NCI-H524 treated with DMSO at 0.1 percent for 48 hours (cell line): ENCODE results near the gene TAL1.

Source experiments
- DNase-seq: peaks from one replicate; lab custom pipeline; 2025; lab: John Stamatoyannopoulos, UW

The TAL1 gene

DNA sequence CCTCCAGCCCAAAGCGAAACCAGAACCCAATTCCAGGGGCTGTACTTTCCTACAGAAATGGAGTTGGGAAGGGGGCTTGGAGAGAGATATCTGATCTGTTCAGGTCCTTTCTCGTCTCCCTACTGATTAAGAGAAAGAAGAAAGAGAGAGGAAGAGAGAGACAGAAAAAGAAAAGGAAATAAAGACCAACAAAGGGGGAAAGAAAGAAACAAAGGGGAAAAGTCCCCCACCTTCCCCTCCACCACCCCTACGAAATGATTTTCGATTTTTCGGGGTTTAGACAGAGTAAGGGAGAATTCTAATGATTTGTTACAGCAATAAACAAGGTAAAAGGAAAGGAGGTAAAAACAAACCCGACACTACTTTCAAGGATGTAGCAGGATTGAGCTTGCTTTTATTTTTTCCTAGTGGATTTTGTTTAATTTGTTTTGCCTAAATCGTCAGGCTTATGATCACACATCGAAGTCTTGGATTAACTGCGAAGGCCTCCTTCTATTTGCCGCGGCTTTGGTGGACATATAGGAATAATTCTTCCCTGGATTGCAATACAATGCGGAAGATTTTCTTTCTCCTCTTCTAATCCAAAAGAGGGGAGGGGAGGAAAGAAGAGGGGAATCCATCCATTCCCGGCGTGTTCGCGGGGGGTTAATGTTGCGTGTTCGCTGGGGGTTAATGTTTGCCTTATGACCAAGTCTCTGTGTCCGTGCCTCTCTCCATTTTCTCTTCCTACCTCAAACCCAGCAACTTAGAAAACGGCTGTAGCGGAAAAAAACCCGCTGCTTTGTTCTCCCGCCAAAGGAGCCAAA, 1.9 kb downstream of the TAL1 start:
- no peak for DNase-seq

DNA sequence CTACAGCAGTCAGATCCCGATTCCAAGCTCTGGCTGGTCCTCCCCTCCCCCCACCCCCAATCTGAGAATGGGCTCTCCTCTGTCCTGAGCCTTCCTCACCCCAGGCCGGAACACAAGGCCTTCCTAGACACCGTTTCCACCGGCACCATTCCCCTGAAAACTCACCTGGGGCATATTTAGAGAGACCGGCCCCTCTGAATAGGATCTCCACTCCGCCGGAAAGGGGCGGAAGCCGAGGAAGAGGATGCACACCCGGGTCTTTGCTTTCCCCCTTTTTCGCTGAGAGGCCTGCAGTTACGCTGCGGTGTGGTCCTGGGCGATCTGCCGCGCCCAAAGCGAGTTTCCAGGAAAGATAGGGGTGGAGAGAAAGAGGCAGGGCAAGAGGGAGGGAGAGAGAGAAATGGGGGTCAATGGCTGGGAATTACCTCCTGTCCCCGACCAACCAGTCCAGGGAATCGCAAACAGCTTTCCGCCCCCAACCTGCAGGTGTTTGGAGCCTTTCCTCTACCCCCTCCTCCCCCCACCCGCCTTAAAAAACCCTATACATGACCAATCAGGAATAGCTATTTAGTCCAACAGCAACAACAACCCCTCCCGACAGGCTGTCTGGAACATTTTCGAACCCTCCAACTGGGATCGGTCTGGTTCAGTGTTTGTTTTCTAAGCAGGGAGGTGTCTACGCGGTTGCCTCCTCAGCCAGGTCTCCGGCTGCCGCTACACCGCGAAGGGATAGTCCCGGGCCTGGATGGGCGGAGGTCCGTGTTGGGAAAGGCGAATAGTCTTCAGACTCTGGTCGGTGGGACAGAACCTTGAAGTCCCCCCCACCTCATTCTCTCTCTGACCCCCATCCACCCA, 2.8 kb downstream of the TAL1 start:
- DNase-seq: no peak

DNA sequence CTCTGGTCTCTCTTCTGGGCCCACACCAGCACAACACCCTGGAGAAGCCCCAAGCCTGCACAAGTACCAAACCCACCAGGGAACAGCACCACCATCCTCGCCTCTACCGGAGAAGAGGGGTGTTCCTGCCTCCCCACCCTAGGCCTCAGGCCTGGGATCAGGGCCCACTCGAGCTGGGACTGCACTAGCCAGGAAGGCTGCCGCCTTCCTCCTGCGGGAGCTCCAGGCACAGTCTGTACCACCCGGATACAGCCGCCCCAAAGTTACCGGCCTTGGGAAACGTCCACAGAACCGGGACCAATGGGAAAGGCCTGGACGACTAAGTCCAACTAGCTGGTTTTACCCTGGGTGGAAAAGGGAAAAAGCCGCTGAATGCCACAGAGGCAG, 3.4 kb downstream of the TAL1 start:
- DNase-seq: no peak

DNA sequence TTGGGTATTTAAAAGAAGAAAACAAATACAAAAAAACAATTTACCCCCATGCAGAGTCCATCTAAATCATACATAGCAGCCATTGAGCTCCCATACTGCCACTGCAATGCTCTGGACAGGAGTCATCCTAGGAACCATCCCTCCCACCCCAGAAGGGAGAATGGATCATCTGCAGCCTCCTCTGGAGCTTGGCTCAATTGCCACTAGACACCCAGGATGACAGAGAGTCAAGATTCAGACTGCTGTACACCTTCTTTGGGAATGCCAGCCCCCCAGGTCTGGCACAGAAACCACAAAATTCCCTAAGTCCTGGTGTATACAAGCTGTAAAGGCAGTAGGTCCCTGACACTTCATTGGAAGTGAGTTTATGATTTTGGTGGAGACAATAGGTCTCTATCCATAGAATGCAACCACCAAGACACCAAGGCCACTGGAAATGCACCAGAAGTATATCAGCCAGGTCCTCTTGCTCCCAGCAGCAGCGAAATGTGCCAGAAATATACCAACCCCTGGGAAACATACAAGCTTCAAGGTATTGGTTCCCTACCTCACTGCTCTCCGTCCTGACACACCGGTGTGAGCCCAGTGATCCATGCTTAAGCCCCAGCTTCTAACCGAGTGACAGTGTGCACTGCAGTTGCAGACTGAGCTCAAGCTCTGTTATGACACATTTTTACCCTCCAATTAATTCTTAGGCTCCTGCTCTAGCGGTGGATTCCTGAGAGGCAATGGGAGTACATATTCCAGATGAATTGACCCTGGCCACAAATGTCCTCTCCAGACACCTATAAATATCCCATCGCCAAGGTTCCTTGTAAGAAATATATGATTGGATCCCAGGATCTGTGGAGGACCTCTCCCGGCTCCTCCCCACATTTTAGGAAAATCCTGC, 4.4 kb downstream of the TAL1 start:
- no peak for DNase-seq

DNA sequence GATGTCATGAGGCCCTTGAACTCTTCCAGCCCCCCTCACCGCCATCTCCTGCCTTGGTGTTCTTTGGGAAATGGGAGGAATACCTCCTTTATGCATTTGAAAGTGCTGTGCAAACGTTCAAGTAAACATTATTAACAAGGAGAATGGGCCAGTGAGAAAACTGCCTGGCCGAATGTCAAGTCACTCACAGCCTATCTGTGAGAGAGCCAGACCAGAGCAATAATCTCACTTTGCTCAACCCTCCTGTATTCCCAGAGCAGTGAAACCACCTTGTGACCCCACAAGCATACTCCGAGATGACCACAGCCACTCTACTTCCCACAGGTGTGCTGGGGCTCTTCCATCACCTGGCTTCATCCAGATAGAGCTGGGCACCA, 5.2 kb downstream of the TAL1 start:
- no peak for DNase-seq

DNA sequence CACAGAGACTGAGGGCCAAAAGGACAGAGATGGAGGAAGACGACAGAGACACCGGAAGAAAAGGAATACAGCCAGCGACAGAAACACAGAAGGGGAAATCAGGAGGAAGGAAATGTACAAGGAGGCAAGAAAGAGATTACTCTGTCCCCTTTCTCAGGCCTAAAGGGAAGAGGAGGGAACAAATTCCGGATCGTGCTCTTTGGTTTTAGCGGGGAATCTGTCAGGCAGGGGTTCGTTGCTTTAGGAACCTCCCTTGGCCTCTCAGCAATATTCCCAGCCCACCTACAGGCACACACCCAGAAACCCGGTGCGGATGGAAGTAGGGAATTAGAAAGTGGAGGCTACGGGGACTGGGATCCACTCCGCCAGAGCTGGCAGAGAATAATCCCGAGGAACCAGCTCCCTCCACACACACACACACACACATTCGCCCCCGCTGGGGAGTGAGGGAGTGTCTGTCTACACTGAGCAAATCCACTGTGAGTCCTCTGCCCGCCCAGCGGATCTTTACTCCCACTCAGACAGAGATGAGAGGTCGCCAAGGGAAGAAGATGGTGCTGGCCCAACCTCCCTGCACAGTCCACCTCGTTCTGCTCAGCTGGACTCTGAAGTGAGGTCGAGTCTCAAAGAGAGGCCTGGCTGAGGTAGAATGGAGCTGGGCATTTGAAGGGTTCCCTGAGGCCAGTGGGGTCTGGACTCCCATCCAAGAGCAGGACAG, 5.7 kb downstream of the TAL1 start:
- no peak for DNase-seq

DNA sequence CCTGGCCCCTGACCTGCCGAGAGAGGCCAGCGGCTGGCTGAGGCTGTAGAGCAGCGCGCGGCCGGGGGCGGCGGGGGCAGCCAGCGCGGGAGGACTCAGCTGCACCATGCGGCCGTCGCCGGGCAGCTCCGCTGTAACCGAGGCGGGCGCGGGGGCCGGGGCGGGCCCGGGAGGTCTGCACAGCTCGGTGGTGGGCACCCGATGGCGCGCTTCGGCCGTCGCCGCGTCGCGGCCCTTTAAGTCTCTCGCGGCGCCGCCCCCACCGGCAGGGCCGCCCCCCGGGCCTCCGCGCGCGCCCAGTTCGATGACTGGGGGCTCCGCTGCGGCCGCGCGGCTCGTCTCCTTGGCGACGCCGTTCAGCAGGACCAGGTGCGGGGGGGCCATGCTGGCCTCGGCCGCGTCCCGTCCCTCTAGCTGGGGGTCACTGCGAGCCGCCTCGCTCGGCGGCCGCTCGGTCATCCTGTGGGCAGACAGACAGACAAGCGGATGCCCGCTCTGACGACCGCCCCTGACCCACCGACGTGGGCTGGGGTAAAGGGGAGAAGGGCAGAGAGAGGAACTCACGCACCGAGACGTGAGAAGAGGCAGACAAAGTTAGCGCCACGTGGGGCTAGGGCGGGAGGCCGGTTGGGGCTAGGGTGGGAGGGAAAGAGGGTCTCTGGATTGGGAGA, 6.5 kb downstream of the TAL1 start:
- no peak for DNase-seq

DNA sequence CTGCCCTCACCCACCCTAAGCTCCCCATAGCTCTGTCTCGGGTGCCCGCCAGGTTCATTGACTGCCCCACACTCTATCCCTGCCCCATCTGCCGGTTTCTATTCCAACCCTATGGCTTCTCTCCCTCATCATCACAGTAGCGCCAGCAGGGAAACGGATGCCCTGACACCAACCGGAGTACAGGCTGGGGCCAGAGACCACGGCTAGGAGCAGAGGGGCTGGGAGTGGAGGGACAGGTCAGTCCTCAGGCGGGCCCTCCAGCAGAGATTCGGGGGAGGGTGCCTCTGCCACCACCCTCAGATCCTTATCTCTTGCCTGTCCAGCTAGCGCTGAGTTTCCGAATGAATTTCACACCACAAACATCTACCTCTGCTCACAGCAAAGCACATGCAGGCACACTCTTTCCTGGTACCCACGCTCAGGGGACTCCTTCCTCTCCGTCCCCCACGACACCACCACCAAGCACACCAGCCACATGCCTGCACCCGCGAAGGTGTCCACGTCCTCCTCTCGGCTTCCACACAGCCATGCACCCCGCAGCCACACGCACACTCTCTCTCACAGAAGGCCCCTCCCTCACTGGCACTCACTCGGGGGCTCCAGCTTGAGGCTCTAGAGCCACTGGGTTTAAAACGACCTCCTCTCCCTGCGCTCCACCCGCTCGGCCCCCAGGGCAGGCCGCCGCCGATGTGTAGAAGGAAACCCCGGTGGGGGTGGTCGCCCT, 7.2 kb downstream of the TAL1 start:
- no peak for DNase-seq

DNA sequence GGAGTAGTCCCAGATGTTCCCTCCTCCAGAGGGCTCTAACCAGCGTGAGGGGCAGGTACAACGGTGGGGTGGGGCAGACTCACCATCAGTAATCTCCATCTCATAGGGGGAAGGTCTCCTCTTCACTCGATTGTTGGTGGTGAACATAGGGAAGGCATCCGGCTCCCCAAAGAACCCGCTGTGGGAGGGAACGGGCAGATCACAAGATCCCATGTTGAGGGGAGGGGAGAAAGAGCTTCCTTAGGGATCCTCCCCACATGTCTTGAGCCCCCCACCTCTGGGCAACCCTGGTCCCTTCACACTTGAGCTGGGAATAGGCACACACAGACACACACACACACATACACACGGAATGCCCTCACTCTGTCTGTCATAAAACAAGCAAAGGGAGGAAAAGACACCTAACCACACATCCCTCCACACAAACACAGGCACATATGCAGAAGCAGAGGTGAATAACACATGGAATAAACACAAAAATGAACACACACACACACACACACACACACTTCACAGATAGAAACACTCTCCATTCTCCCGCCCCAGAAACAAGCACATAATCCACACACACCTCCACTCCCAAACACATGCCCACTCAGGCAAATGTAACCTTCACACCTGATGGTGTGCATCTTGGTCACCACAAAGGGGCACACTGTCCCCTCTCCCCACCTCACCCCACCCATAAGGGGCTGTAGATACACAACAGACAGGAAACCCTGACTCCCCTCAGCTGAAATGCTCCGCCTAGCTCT, 7.9 kb downstream of the TAL1 start:
- no peak for DNase-seq

DNA sequence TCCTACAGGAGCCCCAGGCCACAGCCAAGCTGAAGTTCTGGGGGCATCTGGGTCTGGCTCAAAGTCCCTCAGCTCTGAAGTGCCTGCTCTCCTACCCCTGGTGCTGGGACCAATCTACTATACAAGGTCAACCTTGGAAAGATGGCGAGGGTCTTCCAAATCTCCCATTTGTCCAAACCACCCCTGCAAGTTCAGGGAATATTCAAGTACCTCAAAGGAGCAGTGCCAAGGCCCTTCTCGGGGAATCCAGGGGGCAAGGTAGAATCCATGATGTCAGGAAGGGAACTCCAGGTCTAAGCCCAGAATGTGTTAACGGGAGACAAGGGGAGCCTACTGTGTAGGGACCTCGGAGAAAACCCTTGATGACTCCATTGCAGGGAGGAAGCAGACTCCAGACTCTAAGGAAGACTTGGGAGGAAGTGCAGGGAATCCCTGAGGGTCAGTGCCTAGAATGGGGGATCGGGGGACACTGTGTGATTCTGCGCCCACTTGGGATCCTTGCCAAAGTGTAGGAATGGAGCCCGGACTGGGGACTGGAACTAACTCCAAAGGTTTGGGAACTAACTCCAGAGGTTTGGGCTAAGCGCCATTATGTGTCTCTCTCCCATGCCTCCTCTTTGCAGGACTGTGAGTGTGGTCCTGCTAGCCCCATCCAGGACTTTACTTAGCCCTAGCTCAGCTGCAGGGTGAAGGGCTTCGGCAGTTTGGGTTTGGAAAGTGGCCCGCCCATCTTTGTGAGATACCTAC, 8.7 kb downstream of the TAL1 start:
- DNase-seq: no peak

DNA sequence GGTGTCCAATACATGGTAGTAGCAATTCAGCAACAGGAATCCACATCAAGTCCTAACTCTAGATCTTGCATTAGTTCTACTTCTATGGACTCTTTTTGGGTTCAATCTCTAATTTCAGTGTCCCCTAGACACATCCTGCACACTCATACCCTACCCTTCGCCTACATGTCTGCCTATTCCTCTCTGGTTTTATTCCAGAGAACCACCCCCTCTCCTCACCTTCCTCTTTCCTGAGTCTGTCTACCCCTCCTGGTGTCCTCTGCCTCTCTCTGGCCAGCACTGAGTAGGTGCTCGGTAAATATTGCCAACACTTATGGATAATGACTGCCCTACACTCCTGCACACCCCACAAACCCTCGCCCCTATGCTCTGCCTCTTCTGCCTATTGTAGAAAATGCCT, 9.5 kb downstream of the TAL1 start:
- DNase-seq: no peak

DNA sequence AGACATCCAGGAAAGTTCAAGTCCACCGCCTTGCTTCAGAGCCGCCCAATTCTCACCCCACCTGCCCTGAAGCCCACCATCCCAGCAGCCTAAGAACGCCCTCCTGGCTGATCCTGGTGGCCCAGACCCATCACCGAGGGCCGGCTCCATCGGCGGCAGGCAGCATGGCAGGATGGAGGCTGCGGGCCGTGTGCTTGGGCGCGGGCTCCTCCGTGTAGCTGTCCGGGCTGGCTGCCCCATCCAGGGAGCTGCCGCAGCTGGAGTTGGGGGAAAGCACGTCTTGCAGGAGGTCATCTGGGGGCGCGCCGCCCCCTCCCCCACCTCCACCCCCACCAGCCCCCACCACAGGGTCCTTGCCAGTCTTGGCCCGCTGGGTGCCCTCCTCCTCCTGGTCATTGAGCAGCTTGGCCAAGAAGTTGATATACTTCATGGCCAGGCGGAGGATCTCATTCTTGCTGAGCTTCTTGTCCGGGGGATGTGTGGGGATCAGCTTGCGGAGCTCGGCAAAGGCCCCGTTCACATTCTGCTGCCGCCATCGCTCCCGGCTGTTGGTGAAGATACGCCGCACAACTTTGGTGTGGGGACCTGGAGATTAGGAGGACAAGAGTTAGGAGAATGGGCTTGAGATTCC, 12.3 kb downstream of the TAL1 start:
- DNase-seq: no peak

DNA sequence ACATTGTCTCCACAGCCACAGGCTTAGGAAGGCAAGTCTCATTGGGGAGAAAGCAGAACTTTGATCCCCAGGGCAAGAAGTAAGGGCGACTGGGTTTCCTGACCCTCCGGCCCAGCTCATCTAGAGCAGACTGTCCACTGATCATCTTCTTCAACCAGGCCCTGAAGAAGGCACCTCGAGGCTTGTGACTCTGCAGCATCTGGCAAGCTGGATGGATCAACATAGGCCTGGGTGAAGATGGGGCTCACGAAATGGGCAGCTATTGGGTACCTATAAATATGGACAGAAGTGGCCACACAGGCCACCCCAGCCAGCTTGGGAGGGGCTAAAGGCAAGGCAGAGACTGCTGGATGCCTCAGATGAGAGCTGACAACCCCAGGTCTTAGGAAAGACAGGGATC, 13.0 kb downstream of the TAL1 start:
- DNase-seq: no peak

DNA sequence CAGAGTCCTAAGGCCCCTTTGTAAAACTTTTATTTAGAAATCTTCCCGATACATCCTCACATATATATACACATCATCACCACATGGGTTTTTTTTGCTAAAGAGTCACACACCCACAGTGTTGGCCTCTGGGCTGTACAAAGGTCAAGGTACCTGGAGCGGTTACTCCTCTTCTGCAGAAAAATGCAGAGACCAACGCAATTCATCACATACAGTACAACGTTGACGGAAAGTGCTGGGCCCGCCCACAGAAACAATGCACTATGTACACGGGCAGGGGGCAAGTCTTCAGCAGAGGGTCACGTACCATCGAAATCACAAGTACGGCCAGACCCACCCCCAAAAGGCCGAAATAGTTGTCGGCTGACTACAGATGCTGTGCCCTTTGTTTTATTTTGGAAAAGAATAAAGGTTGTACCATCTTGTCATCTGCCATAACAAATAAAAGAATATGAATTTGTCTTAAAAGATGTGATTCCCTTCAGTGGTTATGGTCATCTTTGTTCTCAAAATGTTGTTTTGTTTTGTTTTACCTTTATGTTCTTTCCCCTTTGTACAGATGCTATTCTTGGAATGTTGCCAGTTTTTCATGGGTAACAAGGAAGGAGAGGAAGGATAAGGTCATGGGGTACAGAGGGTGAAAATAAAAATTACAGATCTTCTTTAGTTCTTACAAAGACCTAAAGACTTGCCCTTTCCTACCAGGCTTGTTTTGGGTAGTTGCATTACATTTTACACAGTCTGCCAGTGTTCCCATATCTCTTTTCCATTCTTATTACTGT, 15.6 kb downstream of the TAL1 start:
- no peak for DNase-seq

DNA sequence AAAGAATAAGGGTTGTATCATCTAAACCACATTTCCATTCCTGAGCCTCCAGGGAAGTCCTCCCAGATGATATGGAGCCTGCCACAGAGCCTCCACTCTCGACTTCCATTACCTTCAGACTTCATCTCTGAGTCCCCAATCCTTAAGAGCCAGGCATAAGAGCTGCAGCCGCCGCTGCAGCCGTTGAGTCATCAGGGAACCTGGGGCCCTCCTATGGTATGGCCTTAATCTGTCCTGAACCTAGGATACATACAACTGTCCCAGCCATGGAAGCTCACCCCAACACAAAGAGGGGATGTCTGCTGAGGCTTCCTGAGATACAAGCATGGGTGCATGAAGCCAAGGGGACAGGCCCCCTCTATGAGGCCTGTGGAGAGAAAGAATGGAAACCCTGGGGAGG, 16.3 kb downstream of the TAL1 start:
- no peak for DNase-seq

DNA sequence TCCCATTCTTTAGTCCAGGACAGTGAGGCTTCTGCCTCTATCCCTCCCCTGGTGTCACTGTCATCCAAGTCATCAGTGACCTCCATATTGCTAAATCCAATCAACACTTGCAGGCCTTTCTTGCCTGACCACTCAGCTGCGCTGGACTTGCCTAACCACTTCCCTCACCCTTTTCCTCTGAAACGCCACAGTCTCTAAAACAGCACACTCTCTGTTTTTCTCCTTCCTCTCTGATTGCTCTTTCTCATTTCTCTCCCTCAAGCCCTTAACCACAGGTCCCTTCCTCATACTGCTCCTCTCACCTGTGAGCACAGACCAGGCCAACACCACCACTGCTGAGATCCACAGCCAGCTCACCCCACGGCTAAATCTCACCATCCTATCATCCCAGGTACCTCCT, 17.5 kb downstream of the TAL1 start:
- no peak for DNase-seq

DNA sequence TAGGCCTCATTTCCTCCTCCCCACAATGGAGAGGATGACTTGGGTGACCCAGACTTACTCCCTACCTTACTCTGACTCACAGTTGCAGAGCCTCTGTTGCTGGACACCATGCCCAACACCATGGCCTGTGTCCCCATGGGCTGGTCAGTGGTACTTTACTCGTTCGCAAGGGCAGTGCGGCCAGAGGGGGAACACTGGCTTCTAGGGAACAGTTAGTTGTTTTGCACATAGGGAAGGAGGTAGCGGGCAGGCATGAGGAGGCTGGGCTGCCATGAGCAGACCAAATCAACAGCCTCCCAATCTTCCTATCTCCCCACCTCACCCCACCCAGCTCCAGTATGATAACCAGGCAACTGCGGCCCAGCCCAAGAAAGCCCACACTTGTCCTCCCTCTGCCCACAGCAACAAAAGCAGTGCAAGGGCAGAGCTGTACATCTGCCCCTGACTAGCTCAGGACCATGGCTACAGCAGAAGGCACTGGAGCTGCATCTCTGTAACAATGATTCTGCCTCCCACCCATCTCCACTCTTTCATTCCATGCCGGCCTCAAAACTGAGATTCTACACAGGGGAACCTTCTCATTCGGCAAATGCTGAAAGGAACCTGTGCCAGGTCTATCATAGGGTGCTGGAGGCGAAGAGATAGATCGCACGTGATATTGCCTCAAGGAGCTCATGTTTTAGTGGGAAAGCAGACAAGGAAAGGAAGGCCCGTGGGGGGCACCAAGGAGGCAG, 18.6 kb downstream of the TAL1 start:
- no peak for DNase-seq
